ENCODE data around the gene CDHR3. TPM values are rescaled to one million over a fixed set of nuclear protein-coding genes. Genes with fewer than 3 reads are reported as not detected.

CDHR3 gene
- total RNA-seq, 2 experiments from 2014 or later: 0.42 to 2.8 TPM

GRCh38 chr7:106047818-106048705 is 85.0 kb downstream of the CDHR3 start:
- no peaks in the 10 kb centered on the region for H3K79me2 ChIP-seq (ENCODE audit: insufficient read depth, low read depth, low read length)
- BruUV-seq (replicated peaks): no TSS peak
- TF ChIP-seq CTCF (conservative IDR thresholded peaks at IDR 0.05; ENCODE audit: low read length) (no peak), EZH2phosphoT487 (IDR thresholded peaks at IDR 0.05; ENCODE audit: borderline replicate concordance, low read depth, low read length) (no peak)
- no peak overlapping the region for H3K27ac ChIP-seq (ENCODE audit: low read depth, low read length, poor library complexity, severe bottlenecking)
- H3K4me3 ChIP-seq (ENCODE audit: low read depth, low read length, poor library complexity, severe bottlenecking): no peak overlapping the region
- no peaks in the 10 kb centered on the region for H4K20me1 ChIP-seq (ENCODE audit: insufficient read depth, low read length)
- no peak for DNase-seq (ENCODE audit: low spot score)
- peaks cover 36% of the 10 kb centered on the region for H3K4me1 ChIP-seq (ENCODE audit: insufficient read depth, low read length, poor library complexity, severe bottlenecking)
- H3K9me2 ChIP-seq (ENCODE audit: insufficient read depth, low read length): no peaks in the 10 kb centered on the region
- peaks cover 16% of the 10 kb centered on the region; the same call in 1 of the 2 replicates for H3K9me3 ChIP-seq (ENCODE audit: low read length)
- intact Hi-C loops (cut with micrococcal nuclease; ENCODE audit: unreplicated experiment): loop anchor here (2.0 to 10.0 kb wide), 3 partner anchors 107 to 417 kb away; no protein-coding TSS in a partner anchor
- ChIA-PET CTCF (ENCODE audit: unreplicated experiment) (interaction anchor here (0.7 to 1.5 kb wide), 6 partner anchors 12 to 135 kb away, joined by 3 to 7 read pairs (median 4); no protein-coding TSS in a partner anchor), POLR2A (interaction anchor here (0.7 to 1.9 kb wide), 12 partner anchors 12 to 1974 kb away, joined by 3 to 10 read pairs (median 3); no protein-coding TSS in a partner anchor)
- peaks cover 11% of the 10 kb centered on the region; the same call in 1 of the 2 replicates for H3K36me3 ChIP-seq (ENCODE audit: insufficient read depth, low read length)
- peak overlapping the region; percentile 52; the same call in 1 of the 2 replicates for H3K4me2 ChIP-seq (ENCODE audit: low read length)
- no peak overlapping the region; the same call in 1 of the 2 replicates for H2AFZ ChIP-seq (ENCODE audit: low read length)

- no peaks in the 10 kb centered on the region for H3K79me2 ChIP-seq (ENCODE audit: insufficient read depth, low read depth, low read length)
- no peak overlapping the region; the same call in 1 of the 2 replicates for H2AFZ ChIP-seq (ENCODE audit: low read length)
- ChIA-PET POLR2A (interaction anchor here (0.5 to 1.9 kb wide), 8 partner anchors 12 to 1975 kb away, joined by 3 to 10 read pairs (median 4); no protein-coding TSS in a partner anchor), CTCF (ENCODE audit: unreplicated experiment) (interaction anchor here (0.6 to 1.2 kb wide), 3 partner anchors 25 to 263 kb away, joined by 3 to 4 read pairs (median 3); no protein-coding TSS in a partner anchor)
- H4K20me1 ChIP-seq (ENCODE audit: insufficient read depth, low read length): no peaks in the 10 kb centered on the region
- H3K27ac ChIP-seq (ENCODE audit: low read depth, low read length, poor library complexity, severe bottlenecking): no peak overlapping the region
- peaks cover 16% of the 10 kb centered on the region; the same call in 1 of the 2 replicates for H3K9me3 ChIP-seq (ENCODE audit: low read length)
- H3K36me3 ChIP-seq (ENCODE audit: insufficient read depth, low read length): peaks cover 11% of the 10 kb centered on the region; the same call in 1 of the 2 replicates
- no peaks in the 10 kb centered on the region for H3K9me2 ChIP-seq (ENCODE audit: insufficient read depth, low read length)
- no peak overlapping the region for H3K4me3 ChIP-seq (ENCODE audit: low read depth, low read length, poor library complexity, severe bottlenecking)
- peaks cover 41% of the 10 kb centered on the region for H3K4me1 ChIP-seq (ENCODE audit: insufficient read depth, low read length, poor library complexity, severe bottlenecking)
- H3K4me2 ChIP-seq (ENCODE audit: low read length): peak overlapping the region; percentile 52
- BruUV-seq (replicated peaks): no TSS peak
- no peak for DNase-seq (ENCODE audit: low spot score)
- intact Hi-C loops (cut with micrococcal nuclease; ENCODE audit: unreplicated experiment): loop anchor here (2.0 to 10.0 kb wide), 3 partner anchors 106 to 416 kb away; no protein-coding TSS in a partner anchor
- no peak for TF ChIP-seq CTCF (conservative IDR thresholded peaks at IDR 0.05; ENCODE audit: low read length)
- TF ChIP-seq EZH2phosphoT487 (IDR thresholded peaks at IDR 0.05; ENCODE audit: borderline replicate concordance, low read depth, low read length): no peak
Observed at GRCh38 chr7:106048706-106049020, 85.6 kb downstream of the CDHR3 start.

All from OCI-LY7 (cell line).